ENCODE data around the gene PDE11A.
"Not testable (repeated sequence)": the region's sequence is repeated elsewhere in the genome, so short reads cannot be mapped to it uniquely, and the experiment has no call there.

PDE11A gene

DNA sequence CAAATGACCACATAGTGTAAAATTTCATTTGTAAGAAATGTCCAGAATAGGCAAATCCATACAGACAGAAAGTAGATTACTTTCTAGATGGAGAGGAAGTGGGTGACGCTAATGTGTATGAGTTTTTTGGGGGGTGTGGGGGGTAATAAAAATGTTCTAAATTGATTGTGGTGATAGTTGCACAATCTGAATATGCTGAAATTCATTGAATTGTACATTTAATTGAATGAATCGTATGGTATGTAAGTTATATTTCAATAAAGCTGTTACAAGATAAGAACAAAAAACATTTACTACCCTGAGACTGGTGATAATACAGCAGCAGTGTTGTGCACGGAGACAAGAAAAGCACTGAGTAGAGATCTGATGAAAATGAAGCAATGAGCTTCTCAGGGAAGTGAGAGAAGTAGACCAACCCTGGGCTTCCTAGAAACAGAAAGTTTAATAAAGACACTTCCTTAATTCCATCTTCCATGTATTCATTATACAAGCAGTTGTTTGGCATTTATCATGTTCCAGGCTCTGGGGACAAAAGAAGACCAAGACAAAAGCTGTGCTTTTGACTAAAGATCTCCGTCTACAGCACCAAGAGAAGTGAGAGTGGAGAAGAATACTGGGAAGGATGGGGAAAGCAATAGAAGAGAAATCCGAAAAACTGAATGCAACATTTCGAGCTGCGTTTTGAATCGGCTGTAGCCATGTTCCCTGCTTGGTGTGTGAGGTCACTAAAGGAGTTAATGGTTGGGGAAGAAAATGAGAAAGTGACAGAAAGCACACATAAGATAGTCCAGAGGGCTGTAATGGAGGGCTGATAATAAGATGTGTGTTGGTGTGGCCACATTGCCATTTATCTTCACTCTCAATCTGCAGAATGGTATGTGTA, 1.8 kb upstream of the PDE11A start:
- no peak for DNase-seq

DNA sequence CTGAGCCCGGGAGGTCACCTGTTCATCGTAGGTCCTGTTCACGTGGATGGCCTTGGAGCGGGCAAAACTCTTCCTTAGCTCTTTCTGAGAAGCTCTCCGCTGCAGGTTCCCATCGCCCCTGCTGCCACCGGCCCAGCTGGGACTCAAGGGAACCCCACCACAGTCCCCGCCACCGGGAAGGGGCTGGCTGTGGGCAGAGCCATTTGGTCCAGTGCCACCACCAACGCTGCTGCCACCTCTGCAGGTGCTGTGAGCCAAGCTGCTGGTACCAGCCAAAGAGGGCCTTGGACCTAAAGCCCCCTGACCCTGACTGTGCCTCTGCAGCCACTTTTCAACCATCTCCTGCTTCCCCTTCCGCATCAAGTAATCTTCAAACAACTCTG, 586 bp downstream of the PDE11A start:
- DNase-seq: no peak

DNA sequence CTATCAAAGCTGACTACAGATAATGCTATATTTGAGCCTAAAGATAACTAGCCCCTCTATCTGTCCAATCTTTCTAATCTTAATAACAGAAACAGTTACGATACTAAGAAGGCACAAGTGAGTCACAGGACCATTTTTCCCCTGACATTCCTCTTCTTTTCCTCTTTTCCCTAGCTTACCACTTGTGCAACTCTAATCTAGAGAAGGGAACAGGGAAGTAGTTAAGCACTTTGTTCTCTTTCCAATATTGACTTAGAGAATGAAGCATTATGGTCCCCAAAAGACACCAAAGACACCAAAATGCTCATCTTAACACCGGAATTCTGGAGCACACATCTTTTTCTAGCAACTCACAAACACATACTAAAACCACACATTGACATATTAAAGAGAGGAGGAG, 1.8 kb downstream of the PDE11A start:
- DNase-seq: no peak

DNA sequence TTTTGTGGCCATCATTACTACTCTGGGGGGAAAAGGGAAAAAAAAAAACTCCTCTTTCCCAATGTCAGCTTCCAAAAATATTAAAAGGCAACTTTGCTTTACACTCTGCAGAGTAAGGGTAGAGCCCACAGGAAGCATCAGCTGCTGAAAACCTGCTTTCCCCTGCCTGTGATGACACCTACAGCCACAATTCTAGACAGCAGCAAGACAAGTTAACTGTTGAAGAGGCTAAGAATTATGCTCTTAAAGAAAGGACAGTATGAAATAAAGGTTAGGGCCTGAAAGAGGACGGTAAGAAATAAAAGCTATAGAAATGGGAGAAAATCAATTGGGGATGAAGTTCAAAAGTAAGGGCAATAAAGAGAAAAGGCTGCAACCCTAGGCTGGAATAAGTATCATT, 3.0 kb downstream of the PDE11A start:
- DNase-seq: no peak

DNA sequence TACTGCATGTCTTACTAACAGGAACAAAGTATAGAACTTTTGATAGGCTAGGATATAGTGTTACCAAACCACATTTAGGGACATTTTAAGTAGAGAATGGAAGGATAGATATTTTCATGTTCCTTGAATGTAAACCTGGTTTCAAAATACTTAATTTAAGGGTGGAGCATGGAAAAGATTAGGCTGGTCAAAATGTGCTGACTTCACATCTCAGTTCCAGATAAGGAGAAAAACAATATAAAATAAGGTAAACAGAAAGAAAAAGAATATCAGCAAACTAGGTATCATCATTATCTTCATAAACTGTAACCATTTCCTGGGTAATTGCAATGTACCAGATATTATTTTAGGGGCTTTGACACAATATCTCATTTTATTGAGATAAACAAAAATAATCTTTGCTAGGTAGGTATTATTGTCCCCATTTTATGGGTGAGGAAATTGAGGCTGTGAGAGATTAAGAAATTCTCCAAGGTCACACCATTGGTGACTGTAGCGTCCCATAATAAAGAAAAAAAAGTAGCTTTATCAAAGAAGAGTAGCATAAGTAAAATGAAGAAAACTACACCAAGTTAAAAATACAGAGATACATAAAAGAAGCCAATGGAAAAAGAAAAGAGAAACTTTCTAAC, 3.6 kb downstream of the PDE11A start:
- DNase-seq: no peak

DNA sequence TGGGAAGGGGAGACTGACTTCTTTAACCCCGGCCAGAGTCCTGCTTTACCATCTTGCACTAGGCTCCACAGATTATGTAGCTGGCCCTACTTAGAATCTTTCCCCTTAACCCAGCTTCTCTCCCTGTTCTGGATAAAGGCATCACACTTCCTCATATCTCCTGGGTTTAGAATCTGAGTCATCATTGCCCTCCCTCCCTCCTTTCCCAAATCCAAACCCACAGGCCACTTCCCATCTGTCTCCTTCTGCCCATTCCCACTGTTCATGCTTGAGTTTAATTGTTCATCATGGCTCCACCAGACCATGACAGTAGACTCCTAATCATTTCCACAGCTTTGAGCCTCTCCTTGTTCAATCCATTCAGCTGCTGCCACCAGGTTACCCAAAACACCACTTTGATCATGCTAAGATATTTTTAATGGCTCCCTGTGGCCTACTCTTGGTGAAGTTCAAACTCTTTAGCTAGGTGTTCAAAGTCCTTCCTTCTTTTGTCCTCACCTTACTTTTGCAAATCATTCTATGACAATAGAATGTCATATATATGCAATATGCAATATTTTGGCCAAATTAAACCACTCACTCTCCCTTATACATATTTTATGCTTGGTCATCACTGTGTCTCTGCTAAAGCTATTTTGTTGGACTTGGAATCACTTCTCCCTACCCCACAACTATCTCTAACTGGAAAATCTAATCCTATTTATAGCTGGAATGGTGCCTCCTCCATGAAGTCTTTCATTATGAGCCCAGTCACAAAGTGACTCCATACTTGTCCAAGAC, 5.5 kb downstream of the PDE11A start:
- DNase-seq: no peak

DNA sequence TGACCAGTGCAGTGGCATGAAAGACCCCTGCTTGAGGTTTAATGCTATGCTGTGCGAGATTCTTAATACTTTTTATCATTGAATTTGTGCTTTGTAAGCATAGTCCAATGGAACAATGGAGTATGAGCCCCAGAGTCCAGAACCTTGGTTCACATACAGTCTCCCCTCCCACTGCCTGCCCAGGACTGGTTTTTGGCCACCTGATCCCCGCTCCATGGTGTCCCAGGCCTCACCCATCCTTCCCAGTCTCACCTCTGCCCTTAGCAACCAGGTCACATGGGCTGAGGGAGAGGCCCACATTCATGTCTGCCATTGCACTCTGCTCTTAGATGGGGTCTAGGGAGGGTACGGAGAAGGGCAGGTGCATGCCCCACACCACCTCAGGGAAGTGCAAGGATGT, 6.3 kb downstream of the PDE11A start:
- DNase-seq: no peak

DNA sequence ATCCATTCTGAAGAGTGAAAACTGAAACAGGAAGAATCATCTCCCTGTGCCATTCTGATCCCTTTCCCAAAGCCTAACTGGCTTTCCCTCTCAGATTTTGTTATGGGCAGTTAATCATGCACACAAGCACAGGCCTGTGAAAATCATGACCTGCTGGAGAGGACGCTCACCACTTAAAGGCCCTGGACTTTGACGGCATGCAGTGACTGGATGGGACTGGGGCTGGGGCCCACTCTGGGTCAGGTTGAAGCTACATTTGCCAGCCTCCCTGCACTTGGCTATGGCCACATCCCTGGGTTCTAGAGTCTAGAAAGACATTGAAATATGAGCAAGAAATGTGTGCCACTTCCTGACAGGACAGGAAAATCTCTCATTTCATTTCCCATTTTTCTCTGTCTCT, 12.9 kb downstream of the PDE11A start:
- no peak for DNase-seq

DNA sequence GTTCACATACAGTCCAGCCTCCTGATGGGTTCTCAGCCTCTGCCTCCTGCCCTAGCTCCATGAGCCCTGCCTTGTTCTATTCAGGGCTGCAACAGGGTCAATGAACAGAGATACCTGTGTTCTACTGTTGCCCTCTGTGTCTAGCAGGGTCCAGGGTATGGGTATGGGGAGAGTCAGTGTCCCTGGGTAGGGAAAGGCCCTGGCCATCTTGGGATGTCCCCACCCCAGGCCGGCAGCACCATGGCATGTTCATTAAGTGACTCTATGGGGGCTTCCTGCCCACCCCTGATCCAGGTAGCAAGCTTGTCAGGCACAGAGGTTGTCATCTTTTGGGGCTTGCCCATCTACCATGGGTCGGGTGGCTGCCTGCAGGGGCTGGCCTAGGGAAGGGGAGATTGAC, 13.5 kb downstream of the PDE11A start:
- DNase-seq: no peak

DNA sequence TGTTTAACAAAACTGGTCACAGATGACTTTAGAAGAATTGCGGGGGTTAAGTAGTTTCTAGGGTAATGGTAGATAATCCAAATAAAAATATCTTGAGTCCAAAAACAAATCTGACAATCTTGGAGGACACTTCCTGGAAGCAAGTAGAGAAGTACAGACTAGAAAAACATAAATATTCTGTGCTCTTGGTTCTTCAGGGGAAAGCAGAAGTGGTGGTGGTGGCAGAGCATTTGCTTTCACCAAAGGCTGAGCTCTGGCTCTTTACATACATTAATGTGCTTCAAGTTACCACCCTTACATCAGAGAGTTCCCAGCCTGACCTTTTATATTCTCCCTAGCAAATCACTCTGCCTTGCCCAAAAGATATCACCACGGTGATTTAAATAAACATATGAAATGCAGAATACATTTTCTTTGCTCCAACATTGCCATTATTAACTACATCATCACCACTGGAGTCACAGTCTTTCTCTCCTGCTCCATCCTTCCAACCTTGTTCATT, 15.3 kb downstream of the PDE11A start:
- DNase-seq: no peak

DNA sequence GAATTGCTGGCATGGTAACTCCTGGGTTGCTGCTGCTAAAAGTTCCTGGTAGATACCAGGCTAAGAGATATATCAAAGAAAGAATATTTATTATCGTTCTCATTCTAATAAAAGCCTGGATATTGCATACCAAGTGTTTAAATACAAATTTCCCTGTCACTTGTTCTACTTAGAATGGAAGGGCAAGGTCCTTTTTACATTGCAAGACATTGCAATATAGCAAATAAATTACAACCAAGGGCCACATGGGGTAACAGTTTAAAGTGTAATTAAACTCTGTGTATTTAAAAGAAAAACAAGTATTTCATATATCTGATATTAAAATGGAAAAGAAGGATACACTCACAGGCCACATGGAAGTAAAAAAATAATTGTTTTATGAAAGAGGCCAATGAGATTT, 16.2 kb downstream of the PDE11A start:
- DNase-seq: no peak

DNA sequence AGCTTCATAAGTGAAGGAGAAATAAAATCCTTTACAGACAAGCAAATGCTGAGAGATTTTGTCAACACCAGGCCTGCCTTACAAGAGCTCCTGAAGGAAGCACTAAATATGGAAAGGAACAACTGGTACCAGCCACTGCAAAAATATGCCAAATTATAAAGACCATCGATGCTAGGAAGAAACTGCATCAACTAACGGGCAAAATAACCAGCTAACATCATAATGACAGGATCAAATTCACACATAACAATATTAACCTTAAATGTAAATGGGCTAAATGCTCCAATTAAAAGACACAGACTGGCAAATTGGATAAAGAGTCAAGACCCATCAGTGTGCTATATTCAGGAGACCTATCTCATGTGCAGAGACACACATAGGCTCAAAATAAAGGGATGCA, 21.3 kb downstream of the PDE11A start:
- DNase-seq: not testable (repeated sequence)

DNA sequence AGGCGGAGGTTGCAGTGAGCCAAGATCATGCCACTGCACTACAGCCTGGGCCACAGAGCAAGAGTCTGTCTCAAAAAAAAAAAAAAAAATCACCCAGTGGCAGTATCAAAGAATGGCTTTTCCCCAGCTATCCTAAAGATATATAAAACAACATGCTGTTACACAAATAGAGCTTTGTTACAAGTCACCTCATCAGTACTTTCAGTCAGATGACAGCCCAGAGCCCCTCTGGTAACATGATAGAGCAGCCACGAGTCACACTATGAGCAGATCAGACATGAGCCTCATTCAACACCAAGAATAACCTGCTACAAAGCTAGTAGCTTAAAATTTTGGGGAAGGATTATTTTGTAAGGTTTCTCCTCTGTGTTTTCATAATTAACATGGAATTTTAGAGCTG, 25.2 kb downstream of the PDE11A start:
- no peak for DNase-seq

DNA sequence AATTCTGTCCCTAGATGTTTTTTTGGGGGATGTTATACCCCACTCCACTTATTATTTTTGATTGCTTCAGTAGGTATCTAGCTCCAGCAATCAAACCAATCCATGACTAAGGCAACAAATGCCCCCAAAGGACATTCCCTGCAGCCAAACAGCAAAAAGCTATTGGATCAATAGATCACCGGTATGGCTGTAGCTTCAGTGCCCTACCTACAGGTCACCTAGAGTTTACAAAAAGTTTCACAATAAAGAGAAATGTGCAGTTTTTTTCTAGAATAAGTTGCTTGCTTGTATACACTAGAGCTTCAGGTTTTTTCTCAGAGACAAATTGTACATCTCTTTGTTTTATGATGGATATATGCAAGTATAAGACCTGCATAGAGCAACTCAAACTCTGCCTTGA, 27.7 kb downstream of the PDE11A start:
- DNase-seq: no peak

DNA sequence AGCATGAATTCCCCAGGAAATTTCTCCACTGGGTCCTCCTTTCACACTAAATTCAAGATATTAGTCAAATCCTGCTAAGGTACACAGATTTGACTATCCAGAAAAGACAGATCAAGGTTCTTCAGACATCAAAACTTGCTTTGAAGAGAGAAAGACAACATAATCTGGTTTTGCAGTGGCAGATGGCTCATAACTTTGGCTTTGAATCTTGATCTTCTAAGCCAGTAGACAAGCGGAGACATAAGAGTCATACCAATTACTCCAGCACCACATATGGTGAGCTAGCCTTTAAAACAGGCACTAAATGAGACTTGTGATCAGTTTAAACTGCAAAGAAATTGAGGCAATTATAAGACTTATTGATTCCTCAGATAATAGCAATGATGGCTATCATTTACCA, 29.3 kb downstream of the PDE11A start:
- DNase-seq: no peak

DNA sequence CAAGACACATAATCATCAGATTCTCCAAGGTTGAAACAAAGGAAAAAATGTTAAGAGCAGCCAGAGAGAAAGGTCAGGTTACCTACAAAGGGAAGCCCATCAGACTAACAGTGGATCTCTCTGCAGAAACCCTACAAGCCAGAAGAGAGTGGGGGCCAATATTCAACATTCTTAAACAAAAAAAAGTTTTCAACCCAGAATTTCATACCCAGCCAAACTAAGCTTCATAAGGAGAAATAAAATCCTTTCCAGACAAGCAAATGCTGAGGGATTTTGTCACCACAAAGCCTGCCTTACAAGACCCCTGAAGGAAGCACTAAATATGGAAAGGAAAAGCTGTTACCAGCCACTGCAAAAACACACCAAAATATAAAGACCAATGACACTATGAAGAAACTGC, 39.0 kb downstream of the PDE11A start:
- not testable (repeated sequence) for DNase-seq

DNA sequence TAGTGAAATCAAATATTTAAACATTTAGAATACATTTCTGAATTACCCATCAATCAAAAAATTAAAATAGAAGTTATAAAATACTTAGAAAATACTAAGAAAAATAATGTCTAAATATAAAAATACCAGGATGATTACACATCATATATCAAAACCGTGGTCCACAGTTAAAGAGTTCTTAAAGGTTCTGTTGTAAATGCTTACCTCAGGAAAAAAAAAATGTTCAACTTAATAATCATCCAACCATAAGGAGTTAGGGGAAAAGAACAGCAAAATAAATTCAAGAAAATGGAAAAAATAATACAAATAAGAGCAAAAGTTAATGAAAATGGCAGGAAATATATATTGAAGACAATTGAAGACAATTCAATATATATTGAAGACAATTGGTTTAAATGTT, 43.2 kb downstream of the PDE11A start:
- DNase-seq: no peak

DNA sequence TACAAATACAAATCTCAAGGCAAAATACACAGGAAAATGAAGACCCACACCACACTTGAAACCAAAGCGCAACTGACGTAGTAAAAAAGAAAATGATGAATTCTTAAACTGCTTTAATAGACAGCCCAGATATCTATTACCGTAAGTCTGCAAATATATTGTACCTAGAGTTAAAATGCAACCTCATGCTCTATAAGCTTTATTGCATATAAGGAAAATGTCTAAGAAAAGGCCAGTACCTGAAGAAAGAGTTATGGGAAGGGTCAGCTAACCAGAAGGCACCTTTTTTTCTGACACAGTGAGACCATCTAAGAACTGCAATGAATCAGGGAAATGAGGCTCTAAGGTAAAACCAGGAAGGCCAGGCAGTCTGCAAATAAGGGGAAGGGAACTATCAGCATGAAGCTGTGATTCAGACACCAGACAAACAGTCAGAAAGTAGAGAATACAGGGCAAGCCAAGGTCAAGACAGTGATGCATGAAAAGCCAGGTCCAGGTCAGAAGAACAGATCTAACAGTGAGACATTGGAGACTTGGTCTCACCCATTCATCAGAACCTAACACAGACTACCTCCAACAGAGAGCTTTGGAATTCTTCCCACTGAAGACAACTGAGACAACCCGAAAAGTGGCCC, 46.9 kb downstream of the PDE11A start:
- no peak for DNase-seq

DNA sequence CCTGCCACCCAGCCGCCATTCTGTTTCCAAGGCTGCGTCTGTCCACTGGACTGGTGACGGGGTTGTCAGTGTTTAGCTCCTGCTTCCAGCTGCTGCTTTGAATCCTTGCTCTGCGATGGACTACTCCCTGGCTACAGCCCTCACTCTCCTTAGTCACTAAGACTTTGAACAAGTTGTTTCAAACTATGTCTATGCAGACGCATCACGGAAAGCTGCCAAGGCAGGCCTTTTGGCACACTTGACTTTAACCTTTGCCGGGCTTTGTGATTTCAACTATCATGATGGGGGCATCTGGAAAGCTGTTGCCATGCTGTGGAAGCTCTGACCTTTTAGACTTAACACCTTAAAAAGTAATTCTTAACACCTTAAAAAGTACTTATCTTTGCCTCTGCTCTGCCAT, 54.4 kb downstream of the PDE11A start:
- DNase-seq: no peak

DNA sequence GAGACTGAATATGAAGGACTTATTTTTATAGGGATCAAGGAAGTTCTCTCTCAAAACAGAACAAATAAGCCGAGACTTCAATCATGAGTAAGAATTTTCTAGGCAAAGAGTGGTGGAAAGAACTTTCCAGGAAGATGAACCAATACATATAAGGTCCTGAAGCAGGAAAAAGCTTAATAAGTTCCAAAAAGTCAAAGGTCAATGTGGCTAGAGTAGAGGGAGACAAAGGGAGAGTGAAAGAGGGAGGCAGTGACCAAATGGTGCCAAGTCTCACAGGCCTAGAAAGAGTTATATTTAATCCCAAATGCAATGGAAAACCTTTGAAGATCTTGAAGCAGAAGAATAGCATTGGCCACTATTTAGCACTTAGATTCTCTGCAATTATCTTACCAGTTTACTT, 56.0 kb downstream of the PDE11A start:
- no peak for DNase-seq

DNA sequence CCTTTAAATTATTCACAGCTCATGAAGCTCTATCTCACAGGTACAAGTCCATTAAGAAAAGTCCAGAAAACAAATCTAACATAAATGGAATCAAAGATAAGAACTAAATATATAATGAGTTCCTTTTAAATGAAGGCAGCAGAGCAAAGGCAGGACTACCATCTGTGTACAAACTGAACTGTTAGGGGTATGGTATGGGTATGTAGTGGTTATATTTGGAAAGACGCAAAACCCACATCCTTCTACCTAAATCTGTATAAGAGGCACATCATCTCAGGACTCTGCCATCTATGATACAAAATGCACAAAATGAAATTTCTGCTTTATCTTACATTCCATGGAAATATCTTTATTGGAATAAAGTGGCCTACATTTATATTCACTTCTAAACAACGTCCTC, 59.9 kb downstream of the PDE11A start:
- DNase-seq: no peak

DNA sequence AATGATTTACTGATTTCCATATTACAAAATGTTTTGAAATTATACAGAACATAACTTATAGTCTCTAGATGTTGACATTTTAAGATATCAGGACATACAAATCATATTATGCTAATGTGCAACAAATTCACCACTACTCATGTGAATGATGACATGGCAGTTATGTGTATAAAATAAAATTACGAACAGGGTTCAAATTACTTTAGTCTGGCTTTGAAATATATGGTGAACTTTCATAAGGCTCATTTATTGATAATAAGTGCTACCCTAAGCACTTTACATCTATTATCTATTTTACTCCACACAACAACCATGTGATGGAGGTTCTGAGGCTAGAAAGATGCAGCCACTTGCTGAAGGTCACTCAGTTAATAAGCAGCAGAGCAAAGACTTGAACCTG, 62.8 kb downstream of the PDE11A start:
- no peak for DNase-seq

DNA sequence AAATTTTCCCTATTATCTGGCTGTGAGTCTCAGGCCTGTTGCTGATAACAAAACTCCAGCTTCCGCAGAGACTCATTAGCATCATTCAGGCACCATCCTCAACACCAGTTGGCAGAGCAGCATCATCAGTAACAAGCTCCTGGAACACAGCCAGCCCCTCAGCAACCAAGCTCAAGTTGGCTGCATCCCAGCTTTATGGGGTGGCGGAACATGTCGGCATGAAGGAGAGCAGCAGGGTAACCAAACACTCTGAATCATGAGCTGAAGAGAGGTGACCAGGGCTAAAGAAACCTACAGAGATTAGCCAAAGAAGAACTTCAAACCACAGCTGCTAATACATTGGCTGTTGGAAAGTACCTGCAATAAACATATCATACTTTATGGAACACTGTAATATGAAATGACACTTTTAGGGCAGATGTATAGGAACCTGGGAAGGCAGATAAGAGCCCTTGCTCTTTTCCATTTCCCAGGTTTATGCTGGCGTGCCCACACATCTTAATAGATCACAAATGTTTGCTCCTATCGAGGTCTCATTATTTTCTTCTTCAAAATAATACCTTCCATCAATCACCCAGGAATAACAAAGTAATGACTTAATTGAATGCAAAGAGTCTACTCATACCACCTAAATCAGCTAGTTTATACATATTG, 63.8 kb downstream of the PDE11A start:
- DNase-seq: peak; percentile 92 to 96
